Common myeloid progenitor, CD34-positive (primary cell): ENCODE measurements around the gene GINM1.

ENCODE experiments used
- CTCF ChIA-PET: fragments of 350-600 bp; sonication (Branson Sonifier 250); formaldehyde crosslinking; loops from one replicate; lab custom pipeline; 2021; ENCODE audit warnings: antibody characterized with exemption; lab: Charles Lee
- POLR2A ChIA-PET: fragments of 350-600 bp; sonication (Branson Sonifier 250); formaldehyde crosslinking; loops from one replicate; lab custom pipeline; 2021; ENCODE audit warnings: antibody characterized with exemption; lab: Charles Lee
- DNase-seq, 3 donors: peaks; one replicate each; pipeline versions ENCODE4 v3.0.0 to v3.0.0-alpha.2; 2013
- H3K27ac ChIP-seq, 2 experiments: 1 replicate in 1 of 2; 2 replicates in 1 of 2; pipeline ENCODE4 v1.7.0; 2013; ENCODE audit warnings: inconsistent platforms in 2 of 2, low read length in 2 of 2, mild to moderate bottlenecking in 2 of 2, low read depth in 1 of 2, moderate library complexity in 1 of 2; ENCODE audit not compliant: severe bottlenecking in 2 of 2, insufficient read depth in 1 of 2, poor library complexity in 1 of 2
- H3K27me3 ChIP-seq, 5 experiments: replicated peaks in 2 of 5; 1 replicate in 3 of 5; 2 replicates in 2 of 5; pipeline versions ENCODE4 v1.6.1 to v1.7.0; 2013; ENCODE audit warnings: low read length in 4 of 5, mild to moderate bottlenecking in 2 of 5, moderate library complexity in 2 of 5, inconsistent platforms in 1 of 5; ENCODE audit not compliant: insufficient read depth in 5 of 5, control insufficient read depth in 4 of 5
- H3K36me3 ChIP-seq, 4 experiments: 1 replicate in 2 of 4; 2 replicates in 2 of 4; pipeline versions ENCODE4 v1.6.1 to v1.7.0; 2013; ENCODE audit warnings: low read length in 3 of 4, control low read depth in 1 of 4, mild to moderate bottlenecking in 1 of 4; ENCODE audit not compliant: control insufficient read depth in 4 of 4, insufficient read depth in 4 of 4
- H3K4me1 ChIP-seq, 4 experiments: 1 replicate in 3 of 4; 2 replicates in 1 of 4; pipeline versions ENCODE4 v1.6.1 to v1.7.1; 2013; ENCODE audit warnings: low read length in 3 of 4, mild to moderate bottlenecking in 3 of 4, control low read depth in 1 of 4, inconsistent platforms in 1 of 4, moderate library complexity in 1 of 4; ENCODE audit not compliant: control insufficient read depth in 4 of 4, insufficient read depth in 4 of 4; ENCODE audit errors: control extremely low read depth in 1 of 4
- H3K4me3 ChIP-seq, 7 experiments: 1 replicate in 4 of 7; 2 replicates in 3 of 7; pipeline versions ENCODE4 v1.5.1 to v1.7.0; 2013; ENCODE audit warnings: mild to moderate bottlenecking in 7 of 7, low read length in 6 of 7, moderate library complexity in 6 of 7, inconsistent platforms in 2 of 7, low read depth in 2 of 7, control low read depth in 1 of 7; ENCODE audit not compliant: insufficient read depth in 4 of 7, control insufficient read depth in 1 of 7; ENCODE audit errors: extremely low read depth in 1 of 7
- H3K9me3 ChIP-seq, 5 experiments: 1 replicate in 4 of 5; 2 replicates in 1 of 5; pipeline versions ENCODE4 v1.6.1 to v1.7.1; 2013; ENCODE audit warnings: low read length in 4 of 5, mild to moderate bottlenecking in 2 of 5, inconsistent platforms in 1 of 5, low read depth in 1 of 5, moderate library complexity in 1 of 5; ENCODE audit not compliant: control insufficient read depth in 4 of 5, insufficient read depth in 2 of 5; ENCODE audit errors: control extremely low read depth in 1 of 5
- WGBS: methylation state at CpG from one replicate; pipeline ENCODE4 v1.1.5; 2013; ENCODE audit not compliant: insufficient coverage; 5-methylcytosine and 5-hydroxymethylcytosine counted together

The GINM1 gene

DNA sequence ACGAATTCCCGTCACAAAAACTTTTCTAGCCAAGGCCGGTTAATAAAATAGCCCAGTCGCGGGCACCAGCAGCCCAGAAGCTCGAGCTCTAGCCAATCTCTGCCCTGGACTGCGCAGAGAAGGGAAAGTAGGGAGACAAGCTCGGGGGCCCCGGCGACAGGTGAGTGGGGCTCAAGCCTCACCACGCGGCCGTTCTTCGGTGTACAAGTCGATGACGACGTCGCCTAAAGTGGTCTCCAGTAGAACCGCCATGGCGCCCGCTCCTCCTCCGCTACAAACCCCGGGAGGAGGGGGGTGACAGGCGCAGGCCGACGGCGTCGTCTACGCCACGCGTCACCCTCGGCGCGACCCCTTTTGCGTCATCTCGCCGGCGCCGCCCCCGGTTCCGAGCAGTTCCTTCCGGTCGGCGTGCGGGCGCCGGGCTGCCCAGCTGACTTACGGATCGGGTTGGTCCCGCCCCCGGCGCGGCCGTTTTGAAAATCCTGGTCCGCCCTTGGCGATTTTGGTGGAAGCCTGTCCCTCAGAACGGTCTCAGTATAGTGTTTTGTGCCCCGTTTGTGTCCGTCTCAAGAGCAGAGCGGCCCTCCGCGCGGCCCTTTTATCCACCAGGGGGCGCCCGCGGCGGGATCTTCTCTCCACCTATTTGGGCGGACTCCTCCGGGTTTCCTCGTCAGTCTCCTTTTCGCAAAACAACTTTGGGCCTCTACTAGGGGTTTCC is 20.3 kb upstream of the GINM1 start, which contains the start of gene PPIL4:
PPIL4 (minus strand) TSS at position 290 of the 718 bp plus-strand sequence; CDS start at position 252, 38 bp downstream.
- peak; percentile 97 to 98 (median 98) for DNase-seq
- H3K4me3 ChIP-seq, result peak within 1 kb of the TSS; percentile 76 to 100 (median 94)
- peaks cover 0 to 2% (median under 1%) of the 10 kb centered on the region in 4 experiments for H3K36me3 ChIP-seq
- peaks cover 0 to 6% (median 0%) of the 10 kb centered on the region in 5 experiments for H3K27me3 ChIP-seq
- ChIA-PET POLR2A (interaction anchor here (0.6 to 1.2 kb wide), 2 partner anchors 18 to 63 kb away, joined by 4 to 6 read pairs; no protein-coding TSS in a partner anchor), CTCF (interaction anchor here (1.4 to 9.1 kb wide), 7 partner anchors 9 to 89 kb away, joined by 3 to 92 read pairs (median 5); partner anchors contain the start of gene GINM1)
- 0% methylated on average over 71 of the region's 71 CpGs for WGBS
- peaks cover 12 to 27% (median 17%) of the 10 kb centered on the region in 4 experiments for H3K4me1 ChIP-seq
- peak within 1 kb of the TSS; percentile 100 for H3K27ac ChIP-seq
- H3K9me3 ChIP-seq, result no peaks in the 10 kb centered on the region

DNA sequence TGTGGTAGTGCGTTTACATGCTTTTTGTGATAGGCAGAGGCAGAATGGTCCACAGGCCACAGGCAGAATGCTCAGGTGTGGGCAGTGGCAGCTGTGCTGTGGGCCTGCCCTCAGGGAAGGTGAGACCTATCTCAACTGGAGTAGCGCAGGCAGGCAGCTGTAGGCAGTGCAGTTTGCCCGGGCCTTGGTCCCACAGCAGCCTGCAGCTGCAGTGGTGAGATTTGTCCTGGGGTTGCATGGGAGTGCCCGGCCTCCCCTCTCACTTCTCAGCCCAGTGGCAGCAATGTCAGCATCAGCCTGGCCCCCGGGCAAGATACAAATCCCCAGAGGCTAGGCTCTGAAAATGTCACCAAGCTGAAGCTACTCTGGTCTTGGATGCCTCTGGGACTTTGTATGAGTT is 14.3 kb upstream of the GINM1 start:
- no peak overlapping the region for H3K4me3 ChIP-seq
- DNase-seq, result no peak
- peaks cover 0 to 6% (median 0%) of the 10 kb centered on the region in 5 experiments for H3K27me3 ChIP-seq
- H3K4me1 ChIP-seq, result no peaks in the 10 kb centered on the region
- no peaks in the 10 kb centered on the region for H3K36me3 ChIP-seq
- WGBS, result 83% methylated on average over 5 of the region's 5 CpGs
- H3K27ac ChIP-seq, result no peak overlapping the region
- no peaks in the 10 kb centered on the region for H3K9me3 ChIP-seq
- POLR2A ChIA-PET, result no interaction called here
- CTCF ChIA-PET, result interaction anchor here (9.1 kb wide), 1 partner anchor 11 kb away, joined by 92 read pairs; the partner anchor contains the start of gene GINM1

DNA sequence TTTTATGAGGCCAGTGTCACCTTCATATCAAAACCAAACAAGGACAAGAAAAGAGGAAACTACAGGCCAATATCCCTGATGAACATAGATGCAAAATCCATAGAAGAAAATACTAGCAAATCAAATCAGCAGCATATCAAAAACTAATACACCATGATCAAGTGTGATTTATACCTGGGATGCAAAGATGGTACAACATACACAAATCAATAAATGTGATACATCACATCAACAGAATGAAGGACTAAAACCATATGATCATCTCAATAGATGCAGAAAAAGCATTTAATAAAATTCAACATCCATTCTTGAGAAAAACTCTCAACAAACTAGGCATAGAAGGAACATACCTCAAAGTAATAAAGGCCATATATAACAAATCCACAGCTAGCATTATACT is 8.1 kb upstream of the GINM1 start:
- POLR2A ChIA-PET, result interaction anchor here (0.6 kb wide), 1 partner anchor 63 kb away, joined by 5 read pairs; no protein-coding TSS in a partner anchor

DNA sequence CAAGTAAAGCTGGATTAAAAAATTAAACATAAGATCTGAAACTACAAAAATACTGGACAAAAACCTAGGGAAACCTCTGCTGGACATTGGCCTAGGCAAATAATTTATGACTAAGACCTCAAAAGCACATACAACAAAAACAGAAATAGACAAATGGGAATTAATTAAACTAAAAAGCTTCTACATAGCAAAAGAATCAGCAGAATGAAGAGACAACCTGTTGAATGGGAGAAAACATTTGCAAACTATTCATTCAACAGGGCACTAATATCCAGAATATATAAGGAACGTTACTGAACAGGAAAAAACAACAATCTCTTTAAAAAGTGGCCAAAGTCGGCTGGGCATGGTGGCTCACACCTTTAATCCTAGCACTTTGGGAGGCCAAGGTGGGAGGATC is 6.8 kb upstream of the GINM1 start:
- 100% methylated on average over 2 of the region's 2 CpGs for WGBS
- POLR2A ChIA-PET, result no interaction called here
- DNase-seq, result no peak
- no peaks in the 10 kb centered on the region for H3K4me1 ChIP-seq
- H3K27me3 ChIP-seq, result peaks cover 0 to 7% (median 0%) of the 10 kb centered on the region in 5 experiments
- CTCF ChIA-PET, result interaction anchor here (0.7 kb wide), 1 partner anchor 10 kb away, joined by 3 read pairs; no protein-coding TSS in a partner anchor
- no peaks in the 10 kb centered on the region for H3K36me3 ChIP-seq
- no peaks in the 10 kb centered on the region for H3K9me3 ChIP-seq
- no peak overlapping the region for H3K4me3 ChIP-seq
- H3K27ac ChIP-seq, result no peak overlapping the region

More for the DNA sequence above, 8.1 kb upstream of the GINM1 start:
- no peak for DNase-seq
- CTCF ChIA-PET, result no interaction called here
- Histone ChIP-seq H3K4me1 (no peaks in the 10 kb centered on the region), H3K27me3 (peaks cover 0 to 7% (median 0%) of the 10 kb centered on the region in 5 experiments), H3K4me3 (no peak overlapping the region), H3K9me3 (no peaks in the 10 kb centered on the region), H3K27ac (no peak overlapping the region), H3K36me3 (no peaks in the 10 kb centered on the region)

DNA sequence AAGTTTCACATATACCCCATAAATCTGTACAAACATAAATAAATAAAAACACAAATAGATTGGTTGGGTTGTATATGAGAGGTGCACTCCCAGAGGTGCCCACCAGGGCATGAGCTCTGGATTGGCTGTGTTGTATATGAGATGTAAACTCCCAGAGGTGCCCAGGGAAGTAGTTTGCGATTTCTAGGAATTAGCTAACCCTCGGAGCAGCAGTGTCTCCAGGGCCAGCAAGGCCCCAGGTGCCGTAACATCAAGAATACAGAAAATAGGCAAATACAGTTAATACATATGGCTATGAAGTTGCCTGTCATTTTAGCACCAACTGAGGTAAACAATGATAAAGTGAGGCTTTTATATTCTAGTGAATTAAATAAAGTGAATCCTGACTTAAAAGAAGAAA is 5.4 kb upstream of the GINM1 start:
- POLR2A ChIA-PET, result no interaction called here
- DNase-seq, result peak; percentile 31 to 50 (median 38)

DNA sequence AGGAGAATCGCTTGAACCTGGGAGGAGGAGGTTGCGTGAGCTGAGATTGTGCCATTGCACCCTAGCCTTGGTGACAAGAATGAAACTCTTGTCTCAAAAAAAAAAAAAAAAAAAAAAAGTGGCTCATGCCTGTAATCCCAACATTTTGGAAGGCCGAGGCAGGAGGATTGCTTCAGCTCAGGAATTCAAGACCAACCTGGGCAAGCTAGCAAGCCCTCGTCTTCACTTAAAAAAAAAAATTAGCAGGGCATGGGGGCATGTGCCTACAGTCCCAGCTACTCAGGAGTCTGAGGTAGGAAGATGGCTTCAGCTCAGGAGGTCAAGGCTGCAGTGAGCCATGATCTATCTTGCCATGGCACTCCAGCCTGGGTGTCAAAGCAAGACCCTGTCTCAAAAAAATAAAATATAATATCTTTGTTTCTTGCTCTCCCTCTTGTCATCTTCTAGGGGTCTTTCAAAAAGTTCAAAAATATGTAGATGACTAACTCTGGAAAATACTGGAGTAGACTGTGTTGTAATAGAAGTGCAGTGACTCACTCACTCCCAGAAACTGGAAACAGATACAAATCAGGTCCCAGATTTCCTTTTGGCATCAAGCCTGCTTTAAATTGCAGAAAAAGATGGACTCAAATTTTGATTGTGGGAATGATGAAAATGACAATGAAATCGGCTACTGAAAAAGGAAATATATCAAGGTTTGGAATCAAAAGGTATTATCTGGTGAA is 2.8 kb upstream of the GINM1 start:
- Histone ChIP-seq H3K4me3 (no peak overlapping the region), H3K4me1 (peaks cover 5 to 16% (median 8%) of the 10 kb centered on the region in 4 experiments), H3K27ac (no peak overlapping the region), H3K27me3 (peaks cover 0 to 3% (median 0%) of the 10 kb centered on the region in 5 experiments), H3K9me3 (no peaks in the 10 kb centered on the region), H3K36me3 (no peaks in the 10 kb centered on the region)
- ChIA-PET POLR2A (interaction anchor here (1.5 kb wide), 1 partner anchor 18 kb away, joined by 4 read pairs; the partner anchor contains the start of gene PPIL4), CTCF (interaction anchor here (1.0 to 6.4 kb wide), 4 partner anchors 9 to 26 kb away, joined by 3 to 92 read pairs (median 4); partner anchors contain the start of gene PPIL4)
- 100% methylated on average over 3 of the region's 5 CpGs for WGBS
- no peak for DNase-seq

More for the DNA sequence above, 5.4 kb upstream of the GINM1 start:
- Histone ChIP-seq H3K9me3 (no peaks in the 10 kb centered on the region), H3K4me3 (no peak overlapping the region), H3K4me1 (peaks cover 0 to 6% (median 2%) of the 10 kb centered on the region in 4 experiments), H3K36me3 (no peaks in the 10 kb centered on the region), H3K27me3 (peaks cover 0 to 7% (median 0%) of the 10 kb centered on the region in 5 experiments), H3K27ac (no peak overlapping the region)
- WGBS, result no CpG with 5 or more reads among the region's 3 CpGs
- CTCF ChIA-PET, result interaction anchor here (0.7 to 6.4 kb wide), 3 partner anchors 9 to 12 kb away, joined by 3 to 92 read pairs (median 3); partner anchors contain the start of gene PPIL4
